ENCODE data around the gene PAQR6.

DNA sequence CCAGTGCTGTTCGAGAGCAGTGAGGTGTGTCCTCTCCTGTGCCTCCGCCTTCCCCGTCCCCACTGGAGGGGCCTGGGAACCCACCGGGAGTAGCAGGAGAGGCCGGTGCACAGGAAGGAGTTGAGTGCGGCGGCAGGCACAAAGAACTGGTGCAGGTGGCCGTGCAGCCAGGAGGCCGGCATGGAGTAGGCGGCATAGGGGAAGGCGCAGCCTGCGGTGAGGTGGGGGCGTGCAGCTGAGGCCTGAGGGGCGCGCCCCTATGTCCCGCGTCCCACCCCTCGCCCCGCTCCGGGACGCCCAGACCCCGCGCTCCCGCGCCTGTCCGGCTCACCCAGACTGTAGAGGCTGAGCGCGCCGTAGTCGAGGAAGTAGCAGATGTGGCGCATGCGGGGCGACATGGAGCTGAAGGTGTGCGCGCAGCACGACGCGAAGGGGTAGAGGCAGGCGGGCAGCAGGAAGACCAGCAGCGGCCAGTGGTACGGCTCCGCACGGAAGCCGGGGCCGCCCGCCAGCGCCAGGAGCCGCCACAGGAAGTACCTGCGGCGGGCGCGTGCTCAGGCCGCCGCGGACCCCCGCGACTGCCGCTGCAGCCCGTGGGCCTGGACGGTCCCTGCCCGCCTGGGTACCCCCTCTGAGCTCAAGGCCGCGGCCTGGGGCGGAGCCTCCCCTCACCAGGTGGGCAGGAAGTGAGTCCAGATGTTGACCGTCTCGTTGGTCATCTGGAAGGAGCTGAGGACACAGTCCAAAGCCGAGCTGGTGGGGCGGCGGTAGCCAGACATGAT lies 2.2 kb downstream of the PAQR6 start:
- TF ChIP-seq, protein P1, sequence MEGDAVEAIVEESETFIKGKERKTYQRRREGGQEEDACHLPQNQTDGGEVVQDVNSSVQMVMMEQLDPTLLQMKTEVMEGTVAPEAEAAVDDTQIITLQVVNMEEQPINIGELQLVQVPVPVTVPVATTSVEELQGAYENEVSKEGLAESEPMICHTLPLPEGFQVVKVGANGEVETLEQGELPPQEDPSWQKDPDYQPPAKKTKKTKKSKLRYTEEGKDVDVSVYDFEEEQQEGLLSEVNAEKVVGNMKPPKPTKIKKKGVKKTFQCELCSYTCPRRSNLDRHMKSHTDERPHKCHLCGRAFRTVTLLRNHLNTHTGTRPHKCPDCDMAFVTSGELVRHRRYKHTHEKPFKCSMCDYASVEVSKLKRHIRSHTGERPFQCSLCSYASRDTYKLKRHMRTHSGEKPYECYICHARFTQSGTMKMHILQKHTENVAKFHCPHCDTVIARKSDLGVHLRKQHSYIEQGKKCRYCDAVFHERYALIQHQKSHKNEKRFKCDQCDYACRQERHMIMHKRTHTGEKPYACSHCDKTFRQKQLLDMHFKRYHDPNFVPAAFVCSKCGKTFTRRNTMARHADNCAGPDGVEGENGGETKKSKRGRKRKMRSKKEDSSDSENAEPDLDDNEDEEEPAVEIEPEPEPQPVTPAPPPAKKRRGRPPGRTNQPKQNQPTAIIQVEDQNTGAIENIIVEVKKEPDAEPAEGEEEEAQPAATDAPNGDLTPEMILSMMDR (IDR thresholded peaks at IDR 0.05), result no peak
- no peak for TF ChIP-seq POLR2A (IDR thresholded peaks at IDR 0.05)

Measured in thyroid gland (tissue), 4 donors.